Parathyroid adenoma (tissue), 2 donors: ENCODE data around the gene TAB2.
A peak's percentile ranks its signal among the peaks of the same experiment; 100 is the strongest.

ENCODE experiments used
- H2AFZ ChIP-seq: fragments of 300-600 bp; sonication (generic); one replicate; pipeline ENCODE4 v1.7.0; 2017; ENCODE audit warnings: antibody characterized with exemption, mild to moderate bottlenecking
- H3K27ac ChIP-seq: fragments of 300-600 bp; sonication (generic); one replicate; pipeline ENCODE4 v1.7.0; 2017
- H3K27me3 ChIP-seq: fragments of 300-600 bp; sonication (generic); one replicate; pipeline ENCODE4 v1.7.0; 2017; ENCODE audit warnings: low read length; ENCODE audit not compliant: control insufficient read depth, insufficient read depth
- H3K36me3 ChIP-seq: fragments of 300-600 bp; sonication (generic); one replicate; pipeline ENCODE4 v1.7.0; 2017; ENCODE audit warnings: low read length; ENCODE audit not compliant: control insufficient read depth, insufficient read depth
- H3K4me1 ChIP-seq: fragments of 300-600 bp; sonication (generic); one replicate; pipeline ENCODE4 v1.7.0; 2017; ENCODE audit warnings: control low read depth
- H3K4me2 ChIP-seq: fragments of 300-600 bp; sonication (generic); one replicate; pipeline ENCODE4 v1.7.0; 2017; ENCODE audit warnings: low read length
- H3K4me3 ChIP-seq: fragments of 300-600 bp; sonication (generic); one replicate; pipeline ENCODE4 v1.7.0; 2017; ENCODE audit warnings: low read depth, low read length
- H3K79me2 ChIP-seq: fragments of 300-600 bp; sonication (generic); one replicate; pipeline ENCODE4 v1.7.0; 2017; ENCODE audit warnings: control low read depth
- H3K9ac ChIP-seq: fragments of 300-600 bp; sonication (generic); one replicate; pipeline ENCODE4 v1.7.0; 2017; ENCODE audit warnings: mild to moderate bottlenecking
- H3K9me3 ChIP-seq: fragments of 300-600 bp; sonication (generic); one replicate; pipeline ENCODE4 v1.7.0; 2017; ENCODE audit warnings: low read length; ENCODE audit not compliant: control insufficient read depth
- TF ChIP-seq, protein P1 (sequence below): fragments of 300-600 bp; sonication (generic); IDR thresholded peaks from one replicate; pipeline ENCODE4 v1.7.0; 2017; ENCODE audit warnings: antibody characterized with exemption, mild to moderate bottlenecking
- donor health status: primary hyperparathyroidism.

Gene TAB2

DNA sequence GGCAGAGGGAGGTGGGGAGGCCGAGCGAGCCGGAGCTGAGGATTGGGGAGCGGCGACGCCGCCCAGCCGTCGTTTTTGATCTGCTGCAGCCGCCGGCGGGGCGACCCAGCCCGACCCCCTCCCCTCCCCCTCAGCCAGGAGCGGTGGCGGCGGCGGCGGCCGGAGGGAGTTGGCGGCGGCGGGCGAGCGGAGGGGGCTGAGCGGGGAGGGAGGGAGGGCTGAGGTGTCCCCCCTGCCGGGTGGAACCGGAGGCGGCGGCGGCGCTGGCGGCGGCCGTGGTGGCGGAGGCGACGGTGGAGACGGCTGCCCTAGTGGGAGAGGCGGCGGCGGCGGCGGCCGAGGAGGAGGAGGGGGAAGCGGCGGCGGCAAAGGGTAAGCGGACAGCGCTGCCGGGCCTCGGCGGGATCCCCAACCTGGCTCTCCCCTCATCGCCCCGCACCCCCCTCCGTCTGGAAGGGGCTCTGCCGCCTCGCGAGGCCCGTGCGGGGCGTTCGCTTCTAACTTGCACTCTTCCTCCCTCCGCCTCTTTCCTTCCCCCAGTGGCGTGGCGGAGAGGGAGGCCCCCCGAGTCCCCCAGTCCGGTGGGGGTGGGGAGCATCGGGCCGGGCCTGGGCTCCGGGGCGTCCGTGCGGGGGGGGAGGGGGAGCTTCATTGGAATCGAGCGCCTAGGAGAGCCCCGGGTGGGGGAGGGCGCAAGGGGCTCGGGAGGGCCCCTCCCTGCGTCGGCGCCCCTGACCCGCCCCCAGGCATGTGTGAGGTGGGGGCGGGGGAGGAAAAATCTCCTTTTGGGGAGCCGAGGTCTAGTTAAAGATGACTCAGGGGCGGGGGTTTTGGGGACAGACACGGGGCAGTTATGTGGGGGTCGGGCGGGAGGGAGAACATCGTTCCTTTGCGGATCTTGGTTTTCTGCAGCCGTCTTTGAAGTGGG lies at the start of gene TAB2:
Gene TAB2 (plus strand): TSS at position 69 of the 928 bp plus-strand sequence. CDS start 52,286 bp downstream, outside the sequence.
- H3K36me3 ChIP-seq: no peaks in the 10 kb centered on the region
- peak within 1 kb of the TSS; percentile 75 for H3K9ac ChIP-seq
- H2AFZ ChIP-seq: peak within 1 kb of the TSS; percentile 98
- no peaks in the 10 kb centered on the region for H3K79me2 ChIP-seq
- peak within 1 kb of the TSS; percentile 83 for H3K4me2 ChIP-seq
- H3K9me3 ChIP-seq: no peaks in the 10 kb centered on the region
- H3K27me3 ChIP-seq: no peaks in the 10 kb centered on the region
- H3K27ac ChIP-seq: peak within 1 kb of the TSS; percentile 92
- TF ChIP-seq, protein P1, sequence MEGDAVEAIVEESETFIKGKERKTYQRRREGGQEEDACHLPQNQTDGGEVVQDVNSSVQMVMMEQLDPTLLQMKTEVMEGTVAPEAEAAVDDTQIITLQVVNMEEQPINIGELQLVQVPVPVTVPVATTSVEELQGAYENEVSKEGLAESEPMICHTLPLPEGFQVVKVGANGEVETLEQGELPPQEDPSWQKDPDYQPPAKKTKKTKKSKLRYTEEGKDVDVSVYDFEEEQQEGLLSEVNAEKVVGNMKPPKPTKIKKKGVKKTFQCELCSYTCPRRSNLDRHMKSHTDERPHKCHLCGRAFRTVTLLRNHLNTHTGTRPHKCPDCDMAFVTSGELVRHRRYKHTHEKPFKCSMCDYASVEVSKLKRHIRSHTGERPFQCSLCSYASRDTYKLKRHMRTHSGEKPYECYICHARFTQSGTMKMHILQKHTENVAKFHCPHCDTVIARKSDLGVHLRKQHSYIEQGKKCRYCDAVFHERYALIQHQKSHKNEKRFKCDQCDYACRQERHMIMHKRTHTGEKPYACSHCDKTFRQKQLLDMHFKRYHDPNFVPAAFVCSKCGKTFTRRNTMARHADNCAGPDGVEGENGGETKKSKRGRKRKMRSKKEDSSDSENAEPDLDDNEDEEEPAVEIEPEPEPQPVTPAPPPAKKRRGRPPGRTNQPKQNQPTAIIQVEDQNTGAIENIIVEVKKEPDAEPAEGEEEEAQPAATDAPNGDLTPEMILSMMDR: no peak
- peak within 1 kb of the TSS; percentile 90 for H3K4me3 ChIP-seq
- peaks cover 6% of the 10 kb centered on the region for H3K4me1 ChIP-seq

DNA sequence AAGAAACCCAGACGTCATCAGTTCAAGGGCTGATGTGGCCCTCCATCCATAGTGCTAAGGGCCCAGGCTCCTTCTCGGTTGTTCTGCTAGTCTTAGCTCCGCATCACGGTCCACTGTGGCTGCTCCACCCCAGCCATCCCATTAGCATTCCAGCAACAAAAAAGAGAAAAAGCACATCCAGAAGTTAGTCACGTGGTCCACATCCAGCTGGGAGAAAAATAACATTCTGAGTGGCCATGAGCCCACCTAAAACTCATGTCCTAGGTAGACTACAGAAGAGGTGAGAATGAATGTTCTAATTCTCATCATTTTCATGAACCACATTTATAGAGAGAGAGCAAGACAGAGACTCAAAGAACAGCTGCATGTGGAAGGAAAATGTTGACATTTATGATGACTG lies 49.4 kb upstream of the TAB2 start:
- Histone ChIP-seq H3K27me3 (no peaks in the 10 kb centered on the region), H3K4me2 (no peak overlapping the region), H3K4me3 (no peak overlapping the region), H3K9ac (no peak overlapping the region), H2AFZ (no peak overlapping the region), H3K36me3 (no peaks in the 10 kb centered on the region), H3K27ac (no peak overlapping the region), H3K79me2 (no peaks in the 10 kb centered on the region), H3K9me3 (no peaks in the 10 kb centered on the region), H3K4me1 (no peaks in the 10 kb centered on the region)
- TF ChIP-seq, protein P1: no peak

GRCh38 chr6:149268768-149269167 lies 48.7 kb upstream of the TAB2 start:
- Histone ChIP-seq H3K27ac (no peak overlapping the region), H3K4me2 (no peak overlapping the region), H3K36me3 (no peaks in the 10 kb centered on the region), H3K4me3 (no peak overlapping the region), H2AFZ (no peak overlapping the region), H3K79me2 (no peaks in the 10 kb centered on the region), H3K4me1 (no peaks in the 10 kb centered on the region), H3K9me3 (no peaks in the 10 kb centered on the region), H3K9ac (no peak overlapping the region), H3K27me3 (no peaks in the 10 kb centered on the region)
- TF ChIP-seq, protein P1: no peak

DNA sequence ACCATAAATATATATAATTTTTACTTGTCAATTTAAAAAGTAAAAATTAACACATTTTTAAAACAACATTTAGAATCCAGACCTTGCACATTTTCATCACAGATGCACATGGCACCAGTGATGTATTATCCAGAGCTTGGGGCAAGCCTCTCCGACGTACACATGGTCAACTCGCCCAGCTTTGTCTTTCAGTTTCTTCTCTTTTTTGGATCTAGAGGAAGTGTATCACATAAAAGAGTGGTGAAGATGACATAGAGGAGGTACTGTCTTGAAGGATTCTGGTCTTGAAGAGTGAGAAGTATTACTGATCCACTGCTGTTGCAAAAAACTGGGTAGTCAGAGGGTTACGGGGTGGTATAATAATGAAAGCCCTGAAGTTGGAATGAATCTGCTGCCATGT lies 46.9 kb upstream of the TAB2 start:
- no peaks in the 10 kb centered on the region for H3K4me1 ChIP-seq
- H3K27ac ChIP-seq: no peak overlapping the region
- no peaks in the 10 kb centered on the region for H3K36me3 ChIP-seq
- H3K9ac ChIP-seq: no peak overlapping the region
- H2AFZ ChIP-seq: no peak overlapping the region
- no peaks in the 10 kb centered on the region for H3K27me3 ChIP-seq
- TF ChIP-seq, protein P1: no peak
- H3K79me2 ChIP-seq: no peaks in the 10 kb centered on the region
- H3K4me3 ChIP-seq: no peak overlapping the region
- no peak overlapping the region for H3K4me2 ChIP-seq
- H3K9me3 ChIP-seq: no peaks in the 10 kb centered on the region
